ENCODE measurements around the gene SYNE4. TPM values are rescaled to one million over a fixed set of nuclear protein-coding genes. Genes with fewer than 3 reads are reported as not detected.

The SYNE4 gene
- total RNA-seq, 2 experiments from 2014 or later: 2.4 to 3.3 TPM

- Mint-ChIP-seq H3K36me3 (ENCODE audit: low read depth) (peaks cover 15% of the 10 kb centered on the region), H3K4me1 (ENCODE audit: low read depth) (peaks cover 11% of the 10 kb centered on the region), H3K4me3 (no peak overlapping the region), H3K27me3 (peaks cover 2% of the 10 kb centered on the region), H3K27ac (no peak overlapping the region), H3K9me3 (no peaks in the 10 kb centered on the region)
- no peak for DNase-seq
- POLR2A ChIA-PET: interaction anchor here (0.9 to 1.3 kb wide), 2 partner anchors 25 to 31 kb away, joined by 3 to 4 read pairs; no protein-coding TSS in a partner anchor
- TF ChIP-seq, protein P1, sequence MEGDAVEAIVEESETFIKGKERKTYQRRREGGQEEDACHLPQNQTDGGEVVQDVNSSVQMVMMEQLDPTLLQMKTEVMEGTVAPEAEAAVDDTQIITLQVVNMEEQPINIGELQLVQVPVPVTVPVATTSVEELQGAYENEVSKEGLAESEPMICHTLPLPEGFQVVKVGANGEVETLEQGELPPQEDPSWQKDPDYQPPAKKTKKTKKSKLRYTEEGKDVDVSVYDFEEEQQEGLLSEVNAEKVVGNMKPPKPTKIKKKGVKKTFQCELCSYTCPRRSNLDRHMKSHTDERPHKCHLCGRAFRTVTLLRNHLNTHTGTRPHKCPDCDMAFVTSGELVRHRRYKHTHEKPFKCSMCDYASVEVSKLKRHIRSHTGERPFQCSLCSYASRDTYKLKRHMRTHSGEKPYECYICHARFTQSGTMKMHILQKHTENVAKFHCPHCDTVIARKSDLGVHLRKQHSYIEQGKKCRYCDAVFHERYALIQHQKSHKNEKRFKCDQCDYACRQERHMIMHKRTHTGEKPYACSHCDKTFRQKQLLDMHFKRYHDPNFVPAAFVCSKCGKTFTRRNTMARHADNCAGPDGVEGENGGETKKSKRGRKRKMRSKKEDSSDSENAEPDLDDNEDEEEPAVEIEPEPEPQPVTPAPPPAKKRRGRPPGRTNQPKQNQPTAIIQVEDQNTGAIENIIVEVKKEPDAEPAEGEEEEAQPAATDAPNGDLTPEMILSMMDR (IDR thresholded peaks at IDR 0.05): no peak
- CTCF ChIA-PET: interaction anchor here (1.1 kb wide), 1 partner anchor 23 kb away, joined by 3 read pairs; the partner anchor contains the start of gene THAP8
- intact Hi-C loops (cut with micrococcal nuclease): no loop called here
- ATAC-seq: no peak
Observed at GRCh38 chr19:36030264-36031148, 21.9 kb upstream of the SYNE4 start.

GRCh38 chr19:36028313-36029041, 19.9 kb upstream of the SYNE4 start:
- H3K36me3 Mint-ChIP-seq (ENCODE audit: low read depth): peaks cover 7% of the 10 kb centered on the region
- H3K9me3 Mint-ChIP-seq: no peaks in the 10 kb centered on the region
- intact Hi-C loops (cut with micrococcal nuclease): no loop called here
- peaks cover 4% of the 10 kb centered on the region for H3K4me1 Mint-ChIP-seq (ENCODE audit: low read depth)
- DNase-seq (no peak), ATAC-seq (no peak)
- ChIA-PET POLR2A (interaction anchor here (1.0 kb wide), 1 partner anchor 12 kb away, joined by 3 read pairs; no protein-coding TSS in a partner anchor), CTCF (no interaction called here)
- no peak overlapping the region for H3K4me3 Mint-ChIP-seq
- TF ChIP-seq, protein P1 (IDR thresholded peaks at IDR 0.05): no peak
- no peak overlapping the region for H3K27ac Mint-ChIP-seq
- peaks cover 2% of the 10 kb centered on the region for H3K27me3 Mint-ChIP-seq

GRCh38 chr19:36027696-36028095, 19.1 kb upstream of the SYNE4 start:
- POLR2A ChIA-PET: no interaction called here
- Mint-ChIP-seq H3K27me3 (peaks cover 2% of the 10 kb centered on the region), H3K36me3 (ENCODE audit: low read depth) (peaks cover 12% of the 10 kb centered on the region), H3K4me1 (ENCODE audit: low read depth) (peaks cover 3% of the 10 kb centered on the region), H3K27ac (no peak overlapping the region), H3K4me3 (no peak overlapping the region), H3K9me3 (no peaks in the 10 kb centered on the region)
- intact Hi-C loops (cut with micrococcal nuclease): no loop called here
- DNase-seq (no peak), ATAC-seq (no peak)
- CTCF ChIA-PET: interaction anchor here (1.1 kb wide), 1 partner anchor 9 kb away, joined by 3 read pairs; no protein-coding TSS in a partner anchor
- TF ChIP-seq, protein P1 (IDR thresholded peaks at IDR 0.05): no peak

DNA sequence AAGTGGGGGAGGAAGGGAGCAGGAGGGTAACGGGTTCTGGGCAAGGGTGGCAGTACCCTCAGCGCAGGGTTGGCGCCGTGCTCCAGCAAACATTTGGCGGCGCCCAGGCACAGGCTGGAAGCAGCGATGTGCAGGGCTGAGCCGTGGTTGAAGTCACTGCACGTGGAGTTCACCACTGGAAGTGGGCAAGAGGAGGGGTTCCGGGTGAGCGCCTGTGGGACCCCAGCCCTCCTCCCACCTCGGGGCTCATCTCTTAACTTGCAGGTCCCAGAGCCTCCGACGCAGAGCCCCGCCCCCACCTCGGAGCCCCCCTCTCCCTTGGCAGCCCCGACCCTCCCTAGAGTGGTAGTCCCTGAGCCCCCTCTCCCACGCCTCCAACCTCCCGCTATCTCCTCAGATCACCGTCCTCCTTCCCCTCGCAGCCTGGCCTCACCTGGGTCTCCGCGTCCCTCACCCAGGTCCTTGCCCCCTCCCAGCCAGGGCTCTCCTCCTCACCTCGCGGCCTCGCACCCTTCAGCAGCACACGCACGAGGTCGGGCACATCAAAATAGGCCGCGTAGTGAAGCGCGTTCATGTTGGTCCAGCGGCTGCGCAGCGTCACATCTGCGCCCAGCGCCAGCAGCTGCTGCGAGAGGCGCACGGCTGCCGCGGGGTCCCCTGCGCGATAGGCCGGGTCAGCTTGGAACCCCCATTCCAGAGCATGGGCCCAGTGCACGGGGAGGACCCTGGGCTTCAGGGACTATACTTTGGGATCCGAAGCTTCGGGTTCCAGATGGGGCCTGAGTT, 17.7 kb upstream of the SYNE4 start:
- no peak overlapping the region for H3K4me3 Mint-ChIP-seq
- no peaks in the 10 kb centered on the region for H3K27me3 Mint-ChIP-seq
- H3K4me1 Mint-ChIP-seq (ENCODE audit: low read depth): no peaks in the 10 kb centered on the region

More for the DNA sequence above, 17.7 kb upstream of the SYNE4 start:
- Mint-ChIP-seq H3K36me3 (ENCODE audit: low read depth) (peaks cover 17% of the 10 kb centered on the region), H3K27ac (no peak overlapping the region), H3K9me3 (no peaks in the 10 kb centered on the region)
- intact Hi-C loops (cut with micrococcal nuclease): no loop called here
- CTCF ChIA-PET: interaction anchor here (1.1 kb wide), 1 partner anchor 11 kb away, joined by 3 read pairs; no protein-coding TSS in a partner anchor
- no peak for DNase-seq
- no peak for ATAC-seq
- POLR2A ChIA-PET: no interaction called here
- TF ChIP-seq, protein P1 (IDR thresholded peaks at IDR 0.05): no peak
